ENCODE measurements around the gene CYTH4.

Gene CYTH4

DNA sequence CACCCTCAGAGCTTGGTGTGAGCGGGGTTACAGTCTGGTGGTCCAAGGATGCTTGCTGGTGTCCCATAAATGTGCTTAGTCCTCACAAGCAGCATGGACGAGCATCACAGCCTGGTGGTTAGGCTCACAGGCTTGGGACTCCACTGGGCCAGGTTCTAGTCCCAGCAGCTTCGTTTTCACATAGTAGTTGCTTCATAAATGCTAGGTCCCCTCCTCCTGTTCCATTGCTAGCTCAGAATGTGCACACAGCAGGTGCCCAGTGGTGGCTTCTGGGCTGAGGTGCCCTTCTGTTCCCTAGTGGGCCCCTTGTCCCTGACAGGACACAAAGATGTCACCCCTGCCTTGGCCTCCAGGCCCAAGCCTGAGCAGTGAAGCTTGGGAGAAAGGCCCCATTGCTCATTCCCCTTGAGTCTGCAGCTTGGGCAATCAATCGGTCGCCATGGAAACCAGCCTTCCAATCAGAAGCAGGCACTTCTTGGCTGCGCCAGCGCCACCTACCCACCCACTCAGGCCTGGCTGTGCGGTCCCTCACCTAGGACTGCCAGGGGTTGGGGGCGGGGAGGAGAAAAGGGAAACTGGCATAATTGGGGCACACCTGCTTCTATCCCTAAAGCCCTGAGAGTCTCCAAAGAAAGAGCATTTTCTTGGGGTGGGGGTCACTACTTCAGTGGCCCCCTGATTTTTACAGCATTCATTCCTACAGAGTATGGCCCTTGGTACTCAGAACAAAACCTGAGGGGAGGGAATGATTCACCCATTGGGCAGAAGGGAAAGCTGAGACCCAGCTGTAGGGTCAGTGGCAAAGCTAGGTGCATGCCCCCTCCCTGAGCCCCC is 48.1 kb downstream of the CYTH4 start:
- DNase-seq (ENCODE audit: low spot score) = peak; percentile 33

DNA sequence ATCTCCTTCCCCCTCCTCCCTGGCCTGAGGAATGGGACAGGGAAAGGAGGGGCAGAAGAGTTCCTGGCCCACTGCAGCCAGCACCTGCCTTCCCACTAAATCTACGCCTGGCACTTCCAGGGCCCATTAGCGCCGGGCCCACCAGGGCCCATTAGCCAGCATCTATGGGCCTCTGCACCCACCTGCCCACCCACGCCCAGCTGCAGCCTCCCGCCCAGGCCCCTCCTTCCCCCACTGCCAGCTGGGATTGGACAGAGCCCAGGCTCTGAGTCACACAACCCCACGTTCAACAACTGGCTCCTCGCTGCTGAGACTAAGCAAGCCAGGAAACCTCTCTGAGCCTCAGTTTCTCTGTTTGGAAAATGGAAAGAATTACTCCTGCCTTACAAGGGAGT is 48.7 kb downstream of the CYTH4 start:
- no peak for DNase-seq (ENCODE audit: low spot score)

- no peak for DNase-seq (ENCODE audit: low spot score)
Measured at GRCh38 chr22:37331856-37332536, 49.7 kb downstream of the CYTH4 start.

DNA sequence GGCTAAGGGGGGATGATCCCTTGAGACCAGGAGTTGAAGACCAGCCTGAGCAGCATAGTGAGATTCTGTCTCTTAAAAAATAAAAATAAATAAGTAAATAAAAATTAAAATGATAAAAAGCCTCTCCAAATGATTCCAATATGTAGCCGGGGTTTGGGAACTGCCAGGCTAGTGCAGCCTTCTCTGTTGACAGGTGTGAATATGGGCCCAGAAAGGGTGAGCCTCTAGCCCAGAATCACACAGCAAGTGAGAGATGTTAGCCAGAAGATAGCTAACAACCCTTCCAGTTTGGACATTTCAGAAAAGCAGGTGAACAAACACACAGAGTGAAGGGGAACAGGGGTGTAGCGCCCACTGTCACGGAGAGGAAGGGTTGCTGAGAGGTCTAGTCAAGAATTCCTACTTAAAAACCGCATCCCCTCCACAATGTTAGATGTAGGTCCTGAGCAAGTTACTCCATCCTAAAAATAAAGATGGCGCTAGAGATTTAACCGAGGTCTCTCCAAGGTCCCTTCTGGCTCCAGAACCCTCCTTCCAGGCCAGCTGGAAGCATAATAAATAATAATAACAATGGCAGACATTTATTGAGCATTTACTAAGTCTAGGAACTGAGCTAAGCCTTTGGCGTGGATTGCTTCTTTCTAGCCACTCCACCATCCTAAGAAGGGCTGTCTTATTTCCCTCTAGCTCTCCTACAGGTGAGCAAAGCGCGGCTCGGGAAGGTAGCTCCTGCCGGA is 51.6 kb downstream of the CYTH4 start:
- DNase-seq (ENCODE audit: low spot score) = no peak

DNA sequence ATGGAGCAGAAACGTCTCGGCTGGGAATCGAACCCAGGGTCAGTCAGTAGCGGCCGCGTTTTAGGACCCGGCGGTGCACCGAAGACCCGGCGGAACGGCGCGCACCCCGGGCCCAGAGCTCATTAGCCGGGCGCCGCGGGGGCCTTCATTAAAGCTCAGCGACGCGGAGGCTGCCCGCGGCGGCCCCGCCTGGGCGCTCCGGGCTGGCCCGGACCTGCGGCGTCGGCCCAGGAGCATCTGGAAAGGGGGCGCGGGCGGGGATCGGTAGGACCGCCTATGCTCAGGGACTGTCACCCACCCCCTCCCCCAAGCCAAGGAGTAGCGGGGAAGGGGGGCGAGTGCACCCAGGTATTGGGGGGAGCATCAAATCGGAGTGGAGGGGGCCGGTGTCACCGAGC is 52.2 kb downstream of the CYTH4 start:
- DNase-seq (ENCODE audit: low spot score) = no peak

DNA sequence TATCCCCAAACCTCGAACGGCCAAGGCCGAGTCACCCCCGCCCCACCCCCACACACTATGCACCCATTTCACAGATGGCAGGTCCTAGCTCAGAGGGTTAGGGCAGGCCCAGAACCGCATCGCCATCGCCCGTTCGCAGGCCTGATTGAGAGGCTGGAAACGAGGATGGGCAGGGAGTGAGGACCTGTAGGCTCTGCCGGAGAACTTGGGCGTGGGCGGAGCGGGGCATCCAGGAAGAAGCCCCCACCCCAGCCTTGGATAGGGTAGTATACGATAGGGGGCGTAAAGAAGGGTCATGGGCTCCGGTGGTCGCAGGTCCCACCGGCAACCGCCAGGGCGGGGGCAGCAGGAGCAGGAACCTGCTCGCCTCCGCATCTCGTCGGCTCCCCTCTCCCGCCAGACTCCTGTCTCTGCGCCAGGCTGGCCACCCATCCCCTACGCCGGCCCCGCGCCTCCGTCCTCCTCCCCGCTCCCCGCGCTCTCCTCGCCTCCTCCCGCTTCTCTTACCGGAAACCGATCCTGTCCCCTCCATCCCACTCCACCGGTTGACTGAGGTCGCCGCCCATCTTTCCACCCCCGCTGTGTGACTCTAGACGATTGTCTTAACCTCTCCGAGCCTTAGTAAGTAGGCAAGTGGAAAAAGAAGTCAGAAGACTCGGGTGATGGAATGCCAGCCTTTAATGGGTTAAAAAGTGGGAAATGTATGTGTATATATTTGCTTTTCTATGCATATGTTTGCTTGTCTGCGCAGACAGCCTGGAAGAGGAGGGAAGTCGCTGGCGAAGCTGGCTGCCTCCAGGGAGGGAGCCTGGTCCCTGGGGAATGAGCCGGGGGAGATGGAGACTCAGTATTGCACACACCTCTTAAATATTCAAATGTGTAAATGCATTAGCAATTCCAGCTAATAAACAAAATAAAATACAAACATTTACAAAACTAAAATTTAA is 52.8 kb downstream of the CYTH4 start:
- no peak for DNase-seq (ENCODE audit: low spot score)

- no peak for DNase-seq (ENCODE audit: low spot score)
Measured at GRCh38 chr22:37335806-37336199, 53.5 kb downstream of the CYTH4 start.

GRCh38 chr22:37336579-37336978 is 54.3 kb downstream of the CYTH4 start:
- DNase-seq (ENCODE audit: low spot score) = no peak

DNA sequence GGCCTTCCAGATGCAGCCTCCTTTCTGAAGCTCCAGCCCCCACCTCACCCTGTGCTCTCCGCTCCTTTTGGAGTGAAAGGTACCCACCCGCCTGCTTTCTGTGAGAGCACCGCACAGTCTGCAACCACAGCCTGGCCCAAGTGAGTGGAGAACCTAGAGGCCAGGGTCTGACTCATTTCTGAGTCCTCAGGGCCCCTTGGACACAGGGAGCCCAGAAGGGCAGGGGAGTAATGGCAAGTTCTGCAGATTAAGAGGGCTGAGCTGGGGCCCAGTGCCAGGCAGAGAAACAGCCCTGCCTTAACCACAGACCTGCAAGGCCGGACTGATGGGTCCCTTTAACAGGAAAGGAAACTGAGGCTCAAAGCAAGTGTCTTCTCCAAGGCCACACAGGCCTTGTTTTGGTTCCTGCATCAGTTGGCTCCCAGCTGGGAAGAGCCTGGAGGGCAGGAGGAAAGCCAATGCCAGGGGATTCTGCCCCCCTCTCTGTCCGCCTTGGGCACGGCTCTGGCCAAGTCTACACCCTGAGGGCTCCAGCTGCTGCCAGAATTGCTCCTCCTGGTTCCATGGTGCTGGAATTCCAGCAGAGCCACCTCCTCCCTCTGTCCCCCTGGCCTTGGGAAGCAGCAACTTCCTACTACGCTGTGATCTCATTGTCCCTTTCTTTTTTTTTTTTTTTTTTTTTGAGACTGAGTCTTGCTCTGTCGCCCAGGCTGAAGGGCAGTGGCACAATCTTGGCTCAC is 55.1 kb downstream of the CYTH4 start:
- no peak for DNase-seq (ENCODE audit: low spot score)

- DNase-seq (ENCODE audit: low spot score) = no peak
Measured at GRCh38 chr22:37338539-37339246, 56.4 kb downstream of the CYTH4 start.

DNA sequence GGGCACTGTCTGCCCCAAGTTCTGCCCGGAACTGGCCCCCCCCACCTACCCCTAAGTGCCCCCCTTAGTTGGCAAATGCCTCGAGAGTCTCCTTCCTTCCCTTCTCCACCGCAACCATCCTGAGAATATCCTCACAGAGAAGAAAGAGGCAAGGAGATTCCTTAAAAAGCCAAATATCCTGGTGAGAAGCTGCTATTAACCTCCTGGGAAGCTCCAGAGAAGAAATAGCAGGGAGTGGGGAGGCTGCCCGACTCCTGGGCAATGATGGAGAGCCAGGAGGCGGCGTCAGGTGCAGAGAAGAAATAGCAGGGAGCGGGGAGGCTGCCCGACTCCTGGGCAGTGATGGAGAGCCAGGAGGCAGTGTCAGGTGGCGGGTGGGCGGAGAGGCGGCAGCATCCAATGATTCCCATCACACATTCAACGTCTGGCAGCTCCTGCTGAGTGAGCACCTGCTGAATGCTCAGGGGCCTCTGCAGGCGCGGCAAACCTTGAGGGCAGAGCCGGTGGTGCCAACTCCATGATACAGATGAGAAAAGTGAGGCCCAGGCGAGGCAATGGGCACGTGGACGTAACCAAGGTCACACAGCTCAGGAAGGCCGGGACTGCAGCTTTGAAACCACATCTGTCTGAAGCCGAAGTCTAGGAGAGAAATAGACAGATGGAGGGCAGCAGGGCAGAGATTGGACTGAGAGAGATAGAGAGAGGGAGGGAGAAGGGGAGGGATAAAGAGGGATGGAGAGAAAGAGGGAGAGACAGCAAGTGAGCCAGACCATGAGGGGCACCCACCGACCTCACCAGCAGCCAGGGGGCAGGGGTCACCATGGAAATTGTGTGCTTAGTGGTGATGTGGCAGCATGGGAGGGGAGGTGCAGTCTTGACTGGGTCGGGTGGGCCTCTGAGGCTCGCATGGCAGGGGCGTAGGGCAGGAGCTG is 58.3 kb downstream of the CYTH4 start:
- DNase-seq (ENCODE audit: low spot score) = no peak

GRCh38 chr22:37342065-37342464 is 59.8 kb downstream of the CYTH4 start:
- DNase-seq (ENCODE audit: low spot score) = no peak

GRCh38 chr22:37343348-37343747 is 61.0 kb downstream of the CYTH4 start:
- no peak for DNase-seq (ENCODE audit: low spot score)

- no peak for DNase-seq (ENCODE audit: low spot score)
Measured at GRCh38 chr22:37343863-37344734, 61.8 kb downstream of the CYTH4 start.

DNA sequence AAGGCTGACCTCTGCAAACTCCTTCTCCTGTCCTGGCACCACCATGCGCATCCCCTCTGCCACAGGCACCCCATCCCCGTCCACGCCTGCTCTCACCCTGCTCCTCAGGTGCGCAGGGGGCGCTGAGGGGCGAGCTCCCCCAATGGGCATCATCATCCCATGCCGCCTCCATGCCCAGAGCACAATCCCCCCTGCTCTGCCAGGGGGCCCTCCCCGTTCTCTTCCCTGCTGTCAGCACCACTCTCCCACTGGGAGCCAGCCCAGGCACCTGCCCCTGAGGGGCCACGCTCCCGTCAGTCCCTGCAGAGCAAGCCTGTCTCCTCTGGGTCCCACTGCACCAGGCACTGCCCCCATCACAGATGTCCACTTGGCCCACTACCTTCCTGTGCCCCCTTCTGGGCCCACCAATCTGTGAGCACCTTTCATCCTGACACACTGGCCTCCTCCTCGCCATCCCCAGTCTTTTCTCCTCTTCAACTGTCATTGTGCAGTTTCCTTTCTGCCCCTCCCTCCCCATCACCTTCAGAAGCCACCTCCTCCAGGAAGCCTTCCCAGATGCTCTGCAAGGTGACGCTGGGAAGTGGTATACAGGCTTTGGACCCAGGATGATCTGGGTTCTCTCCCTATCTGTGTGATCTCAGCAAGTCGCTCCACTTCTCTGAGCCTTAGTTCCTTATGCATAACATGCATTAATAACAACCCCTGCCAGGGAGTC is 62.6 kb downstream of the CYTH4 start:
- no peak for DNase-seq (ENCODE audit: low spot score)

DNA sequence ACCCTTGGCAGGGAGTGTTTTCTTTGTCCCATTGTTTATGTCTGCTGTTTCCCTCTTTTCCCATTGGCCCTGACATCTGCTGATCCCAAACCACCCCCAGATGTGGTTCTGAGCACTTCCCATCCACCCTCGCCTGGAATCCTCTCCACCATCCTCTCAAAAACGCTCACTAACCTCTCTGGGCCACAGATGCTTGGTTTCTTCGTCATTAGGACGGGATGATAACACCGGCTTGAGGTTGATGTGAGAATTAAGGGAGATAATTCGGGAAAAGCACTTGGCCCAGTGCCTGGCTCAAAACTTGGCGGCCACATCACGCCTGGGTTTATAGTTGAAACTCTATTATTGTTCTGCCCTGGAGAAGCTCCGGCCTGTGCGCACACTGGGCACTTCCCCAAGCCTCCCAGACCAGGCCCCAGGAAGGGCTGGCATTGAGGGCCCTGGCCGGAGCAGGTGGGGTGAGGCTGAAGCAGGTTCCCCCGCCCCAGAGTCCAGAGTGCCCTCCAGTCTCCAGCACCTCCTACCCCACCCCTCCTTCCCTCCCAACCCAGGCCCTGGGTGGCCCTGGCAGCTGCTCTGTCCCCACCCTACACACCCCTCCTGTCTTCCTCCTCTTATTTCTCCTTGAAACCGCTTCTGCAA is 63.7 kb downstream of the CYTH4 start:
- DNase-seq (ENCODE audit: low spot score) = no peak

GRCh38 chr22:37346505-37346895 is 64.2 kb downstream of the CYTH4 start:
- no peak for DNase-seq (ENCODE audit: low spot score)

Data from CD4-positive, alpha-beta T cell treated with Interleukin-15 for 4 hours (primary cell).